Measurements from ENCODE around the gene TMEM117. TPM values are rescaled to one million over a fixed set of nuclear protein-coding genes. Genes with fewer than 3 reads are reported as not detected.
A peak's percentile ranks its signal among the peaks of the same experiment; 100 is the strongest.

The TMEM117 gene
- total and polyA plus RNA-seq, 7 donors = 2.3 to 21.4 (median 17.5) TPM

DNA sequence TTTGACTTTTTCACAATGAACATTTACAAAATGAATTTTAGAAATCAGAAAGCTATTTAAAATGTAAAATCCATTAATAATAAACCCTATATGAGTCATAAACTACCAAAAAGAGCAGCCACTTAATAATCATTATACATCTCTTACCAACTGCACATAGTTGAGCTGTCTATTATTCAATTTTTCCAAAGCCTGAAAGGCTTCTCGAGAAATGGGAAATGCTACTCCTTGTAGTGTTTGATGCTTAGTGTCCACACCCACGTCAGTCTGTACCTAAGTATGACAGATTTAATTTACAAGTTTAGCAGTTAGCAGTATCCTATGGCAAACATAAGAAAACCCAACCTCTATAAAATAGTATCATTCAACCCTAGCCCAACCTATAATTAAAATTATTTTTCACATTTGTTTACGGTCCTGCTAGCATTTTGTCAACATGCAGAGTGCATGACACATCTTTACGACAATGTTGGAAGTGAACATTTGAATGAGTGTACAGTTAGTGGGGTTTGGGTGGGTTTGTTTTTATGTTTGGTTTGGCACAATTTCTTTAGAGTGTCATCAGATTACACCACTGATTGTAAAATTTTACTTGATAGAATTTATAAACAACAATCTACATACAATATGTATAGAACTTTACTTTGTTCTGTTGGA lies 38.2 kb upstream of the TMEM117 start:
- H3K27me3 ChIP-seq = no peaks in the 10 kb centered on the region
- no peaks in the 10 kb centered on the region for H3K9me3 ChIP-seq
- peaks cover 0 to 84% (median 46%) of the 10 kb centered on the region in 4 donors for H3K36me3 ChIP-seq
- intact Hi-C loops (cut with DNase I) = no loop called here
- TF ChIP-seq POLR2A (IDR thresholded peaks at IDR 0.05) (no peak), CTCF (IDR thresholded peaks at IDR 0.05) (no peak), POLR2AphosphoS5 (IDR thresholded peaks at IDR 0.05) (no peak), EP300 (IDR thresholded peaks at IDR 0.05) (no peak)
- H3K27ac ChIP-seq = no peak overlapping the region
- WGBS, 2 donors = 60 to 82% methylated on average over 4 of the region's 4 CpGs
- DNase-seq = no peak
- no peak overlapping the region for H3K4me3 ChIP-seq
- peaks cover 0 to under 1% (median under 1%) of the 10 kb centered on the region in 4 donors for H3K4me1 ChIP-seq

GRCh38 chr12:43805149-43805859 lies 30.6 kb upstream of the TMEM117 start:
- Histone ChIP-seq H3K36me3 (peaks cover 0 to 19% (median 11%) of the 10 kb centered on the region in 4 donors), H3K27me3 (no peaks in the 10 kb centered on the region), H3K4me3 (peak overlapping the region; percentile 80 to 97 (median 90)), H3K27ac (peak overlapping the region; percentile 95 to 97 (median 96)), H3K9me3 (no peaks in the 10 kb centered on the region), H3K4me1 (peaks cover 0 to 33% (median 26%) of the 10 kb centered on the region in 4 donors)
- intact Hi-C loops (cut with DNase I) = no loop called here
- DNase-seq = no peak
- 3 to 11% methylated on average over 20 of the region's 20 CpGs for WGBS, 2 donors
- TF ChIP-seq POLR2AphosphoS5 (IDR thresholded peaks at IDR 0.05) (no peak), EP300 (IDR thresholded peaks at IDR 0.05) (no peak), CTCF (IDR thresholded peaks at IDR 0.05) (no peak)

DNA sequence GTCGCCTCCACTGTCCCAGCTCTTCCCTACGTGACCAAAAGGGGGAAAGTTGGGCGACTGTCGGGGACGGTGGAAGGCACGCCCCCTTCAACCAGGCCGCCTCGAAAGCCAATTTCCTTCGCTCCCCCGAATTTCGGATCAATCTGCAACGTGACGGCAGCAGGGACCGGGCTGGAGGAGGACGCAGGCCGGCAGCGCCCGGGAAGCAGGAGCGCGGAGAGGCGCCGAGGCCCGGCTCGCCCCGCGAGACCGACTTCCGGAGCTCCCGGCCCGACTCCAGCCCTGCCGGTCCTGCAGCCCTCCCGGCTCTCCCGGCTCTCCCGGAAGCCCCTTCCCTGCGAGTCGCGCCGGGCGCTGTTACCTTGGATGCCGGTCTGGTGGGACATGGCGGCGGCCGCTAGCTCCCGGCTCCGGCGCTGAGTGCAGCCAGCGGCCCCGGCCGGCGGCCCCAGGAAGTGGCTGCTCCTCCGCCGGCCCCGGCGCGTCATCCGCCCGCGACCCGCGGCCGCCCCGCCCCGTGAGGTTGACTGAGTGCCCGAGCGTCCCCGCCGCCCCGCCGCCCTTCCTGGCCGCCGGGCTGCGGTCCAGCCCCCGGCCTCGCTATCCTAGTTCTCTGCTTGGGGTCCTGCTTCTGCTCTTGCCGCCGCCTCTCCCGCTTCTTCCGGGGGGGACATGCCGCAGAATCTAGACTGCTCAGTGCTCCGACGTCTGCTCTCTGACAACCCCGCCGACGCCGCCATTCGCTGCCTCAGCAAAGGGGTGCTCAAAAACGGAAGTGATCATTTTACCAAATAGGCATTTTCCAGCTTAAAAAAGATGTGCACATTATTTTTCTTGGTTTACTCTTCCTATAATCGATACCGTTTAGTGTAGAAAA lies 29.8 kb upstream of the TMEM117 start, which contains the start of gene TWF1:
TSS of gene TWF1 (minus strand) at position 458 of the 877 bp plus-strand sequence. CDS start at position 386, 72 bp downstream.
- WGBS, 2 donors = 0% methylated on average over 89 of the region's 89 CpGs
- intact Hi-C loops (cut with DNase I) = loop anchor here (1.0 kb wide), 3 partner anchors 29 to 76 kb away; no protein-coding TSS in a partner anchor
- H3K9me3 ChIP-seq = no peaks in the 10 kb centered on the region

More for the DNA sequence above, 29.8 kb upstream of the TMEM117 start, which contains the start of gene TWF1:
- no peaks in the 10 kb centered on the region for H3K27me3 ChIP-seq
- peak within 1 kb of the TSS; percentile 80 to 97 (median 90) for H3K4me3 ChIP-seq
- H3K4me1 ChIP-seq = peaks cover 0 to 33% (median 26%) of the 10 kb centered on the region in 4 donors
- DNase-seq = peak; percentile 91
- H3K36me3 ChIP-seq = peaks cover 0 to 11% (median 7%) of the 10 kb centered on the region in 4 donors
- peak within 1 kb of the TSS; percentile 95 to 97 (median 96) for H3K27ac ChIP-seq
- TF ChIP-seq CTCF (IDR thresholded peaks at IDR 0.05) = peak in 3 of 4 experiments; percentile 27 to 45 (median 34)
- peak in 1 of 2 donors; percentile 10 for TF ChIP-seq POLR2A (IDR thresholded peaks at IDR 0.05)
- peak in 3 of 4 donors; percentile 41 to 86 (median 77) for TF ChIP-seq POLR2AphosphoS5 (IDR thresholded peaks at IDR 0.05)
- TF ChIP-seq EP300 (IDR thresholded peaks at IDR 0.05) = no peak

Measured in sigmoid colon (tissue), 7 donors.